MV-4-11 (cell line): ENCODE measurements around the gene NSL1.
"Not testable (repeated sequence)": the region's sequence is repeated elsewhere in the genome, so short reads cannot be mapped to it uniquely, and the experiment has no call there.

Experiments
- DNase-seq: peaks from one replicate; lab custom pipeline; 2025; lab: John Stamatoyannopoulos, UW

The NSL1 gene

DNA sequence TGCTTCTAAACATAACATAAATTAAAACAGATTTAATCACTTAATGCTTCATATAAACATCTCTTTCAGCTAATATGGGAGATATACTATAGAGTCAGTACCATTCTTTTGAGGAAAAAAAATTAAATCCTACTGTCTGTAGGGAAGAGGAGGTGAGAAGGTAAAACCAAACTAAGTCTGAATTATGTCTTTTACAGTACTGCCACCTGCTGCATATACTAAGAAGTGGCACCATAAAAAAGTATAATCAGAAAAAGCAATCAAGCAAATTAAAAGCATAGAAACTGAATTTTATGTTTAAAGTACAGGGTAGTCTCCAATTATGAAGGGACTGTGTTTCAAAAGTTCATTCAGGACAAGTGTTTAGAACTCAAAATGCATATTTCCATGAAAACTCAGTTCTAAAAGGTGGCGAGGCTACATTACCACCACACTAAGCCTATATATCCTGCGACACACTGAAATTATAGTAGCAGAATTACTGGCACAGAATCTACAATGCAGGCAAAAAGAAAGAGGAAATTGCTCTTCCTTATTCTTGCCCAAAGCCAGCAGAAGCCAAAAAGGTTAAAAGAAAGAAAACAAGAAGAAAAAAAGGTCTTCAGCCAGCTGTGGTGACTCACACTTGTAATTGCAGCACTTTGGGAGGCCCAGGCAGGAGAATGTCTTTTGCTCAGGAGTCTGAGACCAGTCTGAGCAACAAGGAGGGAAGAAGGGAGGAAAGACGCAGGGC is 9.0 kb downstream of the NSL1 start:
- DNase-seq, result peak; percentile 88

DNA sequence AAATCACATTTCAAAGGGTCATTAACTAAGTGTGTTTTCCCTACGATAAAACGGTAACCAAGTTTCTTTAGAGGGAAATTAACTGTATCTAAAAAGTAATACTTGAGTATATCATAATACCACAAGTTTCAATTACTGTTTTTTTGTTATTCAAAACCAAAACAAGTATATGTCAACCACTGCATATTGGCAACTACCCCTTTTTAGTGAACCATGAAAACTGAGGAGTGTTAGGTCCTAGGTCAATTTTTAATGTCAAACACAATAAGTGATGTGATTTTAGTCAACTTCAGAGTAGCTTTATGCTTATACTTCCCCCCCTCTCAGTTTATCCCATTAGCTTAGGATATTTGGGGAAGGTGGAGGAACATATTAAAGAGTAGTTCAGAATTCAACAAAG is 10.4 kb downstream of the NSL1 start:
- no peak for DNase-seq

DNA sequence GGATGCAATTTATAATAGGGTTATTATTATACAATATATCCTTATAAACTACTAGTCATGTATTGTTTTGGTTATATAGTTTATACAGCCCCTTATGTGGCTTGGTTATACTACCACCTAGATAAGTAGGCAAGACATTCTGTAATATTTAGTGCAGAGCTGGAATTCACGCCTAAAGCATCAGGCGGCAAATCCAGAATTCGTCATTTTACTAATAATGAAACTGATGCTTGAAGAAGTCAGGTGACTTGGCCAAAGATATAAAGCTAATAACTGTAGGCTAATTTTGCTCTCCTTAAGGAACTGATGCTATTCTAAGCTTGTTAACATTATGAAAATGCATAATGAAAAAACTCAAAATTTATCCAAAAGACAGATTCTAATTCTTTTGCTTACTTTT is 10.8 kb downstream of the NSL1 start:
- no peak for DNase-seq

DNA sequence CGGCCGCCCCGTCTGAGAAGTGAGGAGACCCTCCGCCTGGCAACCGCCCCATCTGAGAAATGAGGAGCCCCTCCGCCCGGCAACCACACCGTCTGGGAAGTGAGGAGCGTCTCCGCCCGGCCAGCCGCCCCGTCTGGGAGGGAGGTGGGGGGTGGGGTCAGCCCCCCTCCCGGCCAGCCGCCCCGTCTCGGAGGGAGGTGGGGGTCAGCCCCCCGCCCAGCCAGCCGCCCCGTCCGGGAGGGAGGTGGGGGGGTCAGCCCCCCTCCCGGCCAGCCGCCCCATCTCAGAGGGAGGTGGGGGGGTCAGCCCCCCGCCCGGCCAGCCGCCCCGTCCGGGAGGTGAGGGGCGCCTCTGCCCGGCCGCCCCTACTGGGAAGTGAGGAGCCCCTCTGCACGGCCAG is 12.5 kb downstream of the NSL1 start:
- not testable (repeated sequence) for DNase-seq

DNA sequence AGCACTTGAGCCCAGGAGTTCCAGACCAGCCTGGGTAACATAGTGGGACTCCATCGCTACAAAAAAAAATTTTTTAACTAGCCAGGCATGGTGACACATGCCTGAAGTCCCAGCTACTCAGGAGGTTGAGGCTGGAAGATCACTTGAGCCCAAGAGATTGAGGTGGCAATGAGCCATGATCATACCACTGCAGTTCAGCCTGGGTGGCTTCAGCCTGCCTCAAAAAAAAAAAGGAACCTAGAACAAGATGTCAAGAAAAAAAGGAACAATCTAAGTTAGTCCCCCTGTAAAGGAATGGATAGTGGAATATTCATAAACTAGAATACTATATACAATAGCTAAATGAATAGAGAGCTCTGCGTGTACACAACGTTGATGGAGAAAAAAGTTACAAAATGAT is 14.4 kb downstream of the NSL1 start:
- peak; percentile 53 for DNase-seq

DNA sequence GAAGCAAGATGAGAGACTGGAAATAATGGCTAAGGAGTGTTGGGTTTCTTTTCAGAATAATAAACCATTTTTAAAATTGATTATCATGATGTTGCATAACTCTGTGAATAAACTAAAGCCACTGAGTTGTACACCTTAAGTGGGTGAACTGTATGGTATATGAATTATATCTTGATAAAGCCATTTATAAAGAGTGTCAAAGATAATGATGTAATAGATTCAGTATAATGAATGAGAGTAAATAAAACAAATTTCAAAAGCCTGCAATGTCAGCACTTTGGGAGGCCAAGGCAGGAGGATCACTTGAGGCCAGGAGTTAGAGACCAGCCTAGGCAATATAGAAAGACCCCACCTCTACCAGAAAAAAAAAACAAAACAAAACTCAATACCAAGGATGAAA is 16.3 kb downstream of the NSL1 start:
- no peak for DNase-seq

DNA sequence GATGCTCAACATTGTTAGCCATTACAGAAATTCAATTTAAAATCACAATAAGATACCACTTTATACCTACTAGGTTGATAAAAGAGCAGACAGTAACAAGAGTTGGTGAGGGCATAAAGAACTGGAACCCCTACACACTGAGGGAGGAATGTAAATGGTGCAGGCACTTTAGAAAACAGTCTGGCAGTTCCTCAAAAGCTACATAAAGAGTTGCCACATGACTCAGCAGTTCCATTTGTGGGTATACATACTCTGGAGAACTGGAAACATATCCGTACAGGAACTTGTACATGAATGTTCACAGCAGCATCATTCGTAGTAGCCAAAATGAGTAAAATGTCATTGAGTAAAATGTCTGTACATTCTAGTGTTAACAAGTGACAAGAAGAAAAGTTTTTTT is 17.0 kb downstream of the NSL1 start:
- peak; percentile 95 for DNase-seq

DNA sequence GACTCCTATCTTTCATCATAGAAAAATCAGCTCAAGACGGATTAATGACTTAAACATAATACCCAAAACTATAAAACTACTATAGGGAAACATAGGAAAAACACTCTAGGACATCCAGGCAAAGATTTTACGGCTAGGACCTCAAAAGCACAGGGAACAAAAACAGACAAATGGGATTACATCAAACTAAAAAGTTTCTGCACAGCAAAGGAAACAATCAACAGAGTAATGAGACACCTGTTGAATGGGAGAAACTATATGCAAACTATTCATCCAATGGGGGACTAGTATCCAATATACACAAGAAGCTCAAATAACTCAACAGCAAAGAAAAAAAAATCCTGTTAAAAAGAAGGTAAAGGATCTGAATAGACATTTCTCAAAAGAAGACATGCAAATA is 18.6 kb downstream of the NSL1 start:
- DNase-seq, result no peak

DNA sequence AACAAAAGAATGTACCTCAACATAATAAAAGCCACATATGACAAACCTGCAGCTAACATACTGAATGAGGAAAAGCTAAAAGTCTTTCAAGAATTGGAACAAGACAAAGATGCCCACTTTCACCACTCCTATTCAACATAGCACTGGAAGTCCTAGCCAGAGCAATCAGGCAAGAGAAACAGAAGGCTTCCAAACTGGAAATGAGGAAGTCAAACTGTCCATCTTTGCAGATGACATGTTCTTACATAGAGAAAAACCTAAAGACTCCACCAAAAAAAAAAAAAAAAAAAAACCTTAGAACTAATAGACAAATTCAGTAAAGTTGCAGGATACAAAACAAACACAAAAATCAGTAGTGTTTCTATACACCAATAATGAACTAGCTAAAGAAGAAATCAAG is 20.2 kb downstream of the NSL1 start:
- peak; percentile 63 for DNase-seq

DNA sequence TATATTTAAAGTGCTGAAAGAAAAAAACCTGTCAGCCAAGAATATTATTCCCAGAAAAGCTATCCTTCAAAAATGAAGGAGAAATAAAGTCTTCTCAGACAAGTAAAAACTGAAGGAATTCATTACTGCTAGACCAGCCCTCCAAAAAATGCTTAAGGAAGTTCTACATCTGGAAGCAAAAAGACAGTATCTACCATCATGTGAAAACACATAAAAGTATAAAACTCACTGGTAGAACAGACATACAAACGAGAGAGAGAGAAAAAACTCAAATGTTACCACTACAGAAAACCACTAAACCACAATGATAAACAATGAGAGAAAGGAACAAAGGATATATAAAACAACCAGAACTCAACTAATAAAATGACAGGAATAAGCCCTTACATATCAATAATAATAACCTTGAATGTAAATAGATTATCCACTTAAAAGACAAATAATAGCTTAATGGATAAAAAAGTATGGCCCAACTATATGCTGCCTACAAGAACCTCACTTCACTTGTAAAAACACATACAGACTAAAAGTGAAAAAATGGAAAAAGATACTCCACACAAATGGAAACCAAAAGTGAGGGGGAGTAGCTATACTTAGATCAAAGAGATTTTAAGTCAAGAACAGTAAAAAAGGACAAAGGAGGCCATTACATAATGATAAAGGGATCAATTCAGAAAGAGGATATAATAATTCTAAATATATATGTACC is 22.0 kb downstream of the NSL1 start:
- no peak for DNase-seq

DNA sequence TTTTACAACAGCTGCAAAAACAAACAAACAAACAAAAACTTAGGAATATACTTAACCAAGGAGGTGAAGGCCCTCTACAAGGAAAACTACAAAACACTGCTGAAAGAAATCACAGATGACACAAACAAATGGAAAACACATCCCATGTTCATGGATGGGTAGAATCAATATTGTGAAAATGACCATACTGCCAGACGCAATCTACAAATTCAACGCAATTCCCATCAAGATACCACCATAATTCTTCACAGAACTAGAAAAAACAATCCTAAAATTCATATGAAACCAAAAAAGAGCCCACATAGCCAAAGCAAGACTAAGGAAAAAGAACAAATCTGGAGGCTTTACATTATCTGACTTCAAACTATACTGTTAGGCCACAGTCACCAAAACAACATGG is 24.8 kb downstream of the NSL1 start:
- DNase-seq, result not testable (repeated sequence)

DNA sequence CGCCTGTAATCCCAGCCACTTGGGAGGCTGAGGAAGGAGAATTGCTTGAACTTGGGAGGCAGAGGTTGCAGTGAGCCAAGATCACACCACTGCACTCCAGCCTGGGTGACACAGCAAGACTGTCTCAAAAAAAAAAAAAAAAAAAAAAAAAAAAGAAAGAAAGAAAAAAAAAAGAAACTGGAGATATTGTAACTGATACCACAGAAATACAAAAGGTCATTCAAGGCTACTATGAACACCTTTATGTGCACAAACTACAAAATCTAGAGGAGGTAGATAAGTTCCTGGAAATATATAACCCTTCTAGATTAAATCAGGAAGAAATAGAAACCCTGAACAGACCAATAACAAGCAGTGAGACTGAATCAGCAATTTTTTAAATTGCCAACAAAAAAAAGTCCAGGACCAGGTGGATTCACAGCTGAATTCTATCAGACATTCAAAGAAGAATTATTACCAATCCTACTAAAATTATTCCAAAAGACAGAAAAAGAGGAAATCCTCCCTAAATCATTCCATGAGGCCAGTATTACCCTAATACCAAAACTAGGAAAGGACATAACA is 26.8 kb downstream of the NSL1 start:
- DNase-seq, result not testable (repeated sequence)

DNA sequence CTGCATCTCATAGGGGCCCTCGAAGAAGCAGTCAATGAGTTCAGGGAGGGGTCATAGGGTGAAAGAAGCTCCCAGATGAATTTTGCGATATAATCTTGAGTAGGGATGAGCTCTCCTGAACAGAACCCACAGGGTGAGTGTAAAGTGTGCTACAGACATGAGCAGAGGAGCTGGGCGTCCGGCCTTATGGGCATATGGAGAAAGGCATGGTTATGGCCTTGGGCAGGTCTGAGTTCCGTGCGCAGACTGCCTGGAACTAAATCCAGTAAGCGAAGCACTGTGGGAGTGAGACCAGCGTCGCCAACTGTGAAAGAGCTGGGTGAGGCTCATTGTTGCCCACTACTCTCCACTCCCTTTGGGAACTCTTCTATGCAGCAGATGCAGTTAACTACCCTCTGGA is 28.7 kb downstream of the NSL1 start:
- no peak for DNase-seq

DNA sequence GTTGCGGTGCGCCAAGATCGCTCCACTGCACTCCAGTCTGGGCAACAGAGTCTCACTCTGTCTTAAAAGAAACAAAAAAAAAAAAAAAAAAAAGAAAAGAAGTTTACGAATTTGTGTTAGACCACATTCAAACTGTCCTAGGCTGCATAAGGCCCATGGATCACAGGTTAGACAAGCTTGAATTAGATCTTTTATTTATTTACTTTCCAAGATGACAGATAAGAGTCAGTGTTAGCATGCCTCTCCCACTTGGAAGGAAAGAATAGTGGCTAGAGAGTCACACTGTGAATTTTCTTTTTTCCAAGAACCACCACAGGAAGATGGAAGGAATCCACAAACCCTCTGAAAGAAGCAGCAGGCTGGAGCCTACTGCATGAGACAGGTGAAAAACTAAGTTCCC is 29.3 kb downstream of the NSL1 start:
- no peak for DNase-seq

DNA sequence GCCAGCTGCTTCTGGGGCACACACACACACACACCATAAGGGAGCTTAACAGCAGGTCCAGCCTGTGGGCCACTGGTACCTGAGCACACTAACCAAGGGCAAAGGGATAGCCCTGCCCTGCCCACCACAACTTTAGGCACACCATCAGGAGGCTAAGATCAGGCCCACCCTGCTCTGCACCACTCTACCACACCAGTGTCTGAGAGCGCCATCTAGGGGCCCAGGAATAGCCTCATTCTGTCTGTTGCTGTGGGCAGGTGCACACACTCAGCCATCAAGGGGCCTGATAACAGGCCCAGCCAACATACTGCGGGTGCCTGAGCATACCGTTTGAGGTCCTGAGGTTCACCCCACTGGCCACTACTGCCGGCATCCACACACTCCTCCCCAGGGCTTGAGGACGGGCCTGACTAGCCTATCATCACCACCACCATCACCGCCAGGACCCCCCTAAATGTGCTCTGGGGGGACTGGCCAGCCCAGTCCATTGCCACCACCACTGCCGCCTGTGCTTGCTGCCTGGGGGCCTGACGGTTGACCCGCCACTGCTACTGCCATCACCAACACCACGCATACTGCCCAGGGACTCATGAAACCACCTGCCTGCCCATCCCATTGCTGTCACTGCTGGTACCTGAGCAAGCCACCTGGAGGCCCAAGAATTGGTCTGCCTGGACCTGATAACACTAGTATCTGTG is 31.3 kb downstream of the NSL1 start:
- DNase-seq, result no peak

DNA sequence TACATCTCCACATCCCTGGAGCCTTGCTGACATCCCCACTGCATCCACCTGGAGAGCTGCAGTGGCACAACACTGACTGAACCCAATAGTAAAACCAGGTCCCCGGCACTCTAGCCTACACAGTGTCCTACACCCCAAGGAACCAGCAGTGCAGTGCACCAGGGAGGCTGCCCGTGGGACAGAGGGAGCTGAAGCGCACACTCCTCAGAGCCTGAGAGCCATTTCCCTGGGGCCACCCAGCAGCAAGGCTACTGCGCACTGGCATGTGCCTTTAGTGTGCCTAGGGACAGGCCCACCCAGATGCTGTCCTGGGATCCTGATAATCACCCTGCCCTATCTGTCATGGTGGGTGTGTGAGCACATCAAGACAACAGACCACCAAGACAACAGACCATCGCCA is 31.9 kb downstream of the NSL1 start:
- DNase-seq, result no peak

DNA sequence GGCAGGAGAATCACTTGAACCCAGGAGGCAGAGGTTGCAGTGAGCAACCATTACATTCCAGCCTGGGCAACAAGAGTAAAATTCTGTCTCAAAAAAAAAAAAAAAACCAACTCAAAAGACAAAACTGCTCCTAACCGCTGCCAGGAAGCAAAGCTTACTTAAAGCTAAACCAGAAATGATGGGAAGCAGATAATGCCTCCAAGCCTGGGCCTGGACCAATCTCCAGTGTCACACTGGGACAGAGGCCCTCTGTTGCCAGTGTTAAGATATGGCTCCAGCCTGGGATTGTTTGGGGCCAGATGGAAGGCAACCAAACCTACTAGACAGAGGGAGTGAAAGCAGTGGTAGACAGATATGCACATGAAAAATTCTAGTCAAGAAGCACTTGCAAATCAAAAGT is 36.9 kb downstream of the NSL1 start:
- no peak for DNase-seq

DNA sequence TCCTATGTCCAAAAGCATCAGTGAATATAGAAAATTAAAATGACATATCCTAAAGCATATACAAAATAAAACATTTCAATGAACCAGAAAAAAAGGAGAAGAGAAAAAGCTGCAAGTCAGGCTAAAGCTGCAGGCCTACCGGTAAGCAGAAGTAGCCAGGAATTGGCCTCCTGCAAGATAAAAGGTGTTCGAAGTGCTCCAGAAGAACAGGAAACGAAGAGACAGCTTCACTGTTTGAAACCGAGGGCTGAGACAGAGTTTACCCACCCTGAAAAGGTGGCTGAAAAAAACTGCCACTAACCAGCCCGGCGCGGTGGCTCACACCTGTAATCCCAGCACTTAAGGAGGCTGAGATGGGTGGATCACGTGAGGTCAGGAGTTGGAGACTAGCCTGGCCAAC is 37.4 kb downstream of the NSL1 start:
- peak; percentile 9 for DNase-seq

DNA sequence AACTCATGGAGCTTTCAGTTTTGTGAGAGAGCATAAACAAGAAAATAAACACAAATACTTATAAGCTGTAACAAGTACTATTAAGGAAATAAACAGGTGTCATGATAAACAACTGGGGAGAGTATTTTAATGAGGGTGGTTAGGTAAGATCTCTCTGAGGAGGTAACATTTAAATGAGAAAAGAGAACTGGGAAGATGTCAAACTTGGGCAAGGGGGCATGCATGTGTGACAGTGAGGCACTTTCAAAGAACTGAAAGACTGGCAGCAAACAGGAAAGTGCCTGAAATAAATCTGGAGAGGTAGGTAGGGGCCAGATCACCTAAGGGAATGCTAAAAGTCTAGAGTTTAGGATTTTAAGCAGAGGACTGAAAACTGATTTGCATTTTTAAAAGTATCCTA is 37.8 kb downstream of the NSL1 start:
- DNase-seq, result no peak

DNA sequence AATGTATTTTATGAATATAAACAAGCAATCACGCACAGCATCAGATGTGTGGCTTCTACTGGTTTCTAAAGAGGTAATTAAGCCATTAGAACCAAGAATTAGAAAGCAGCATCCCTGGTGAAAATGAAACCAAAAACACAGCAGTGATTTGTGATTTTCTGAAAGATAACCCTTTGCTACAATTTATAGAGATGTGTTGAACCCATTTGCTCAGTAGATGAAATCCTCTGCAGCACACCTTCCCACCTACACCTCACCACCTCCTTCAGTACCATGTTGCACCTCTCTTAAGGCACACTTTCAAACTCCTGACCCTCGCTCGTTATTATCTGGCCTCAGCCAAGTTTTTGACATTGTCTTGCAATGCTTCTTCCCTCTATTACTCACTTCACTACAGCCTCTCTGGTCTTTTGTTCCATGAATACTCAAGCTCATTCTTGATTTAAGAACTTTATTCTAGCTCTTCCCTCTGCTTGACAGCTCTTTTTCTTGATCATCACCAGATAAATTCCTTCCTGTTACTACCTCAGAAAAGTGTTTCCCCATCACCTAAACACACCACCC is 38.6 kb downstream of the NSL1 start:
- DNase-seq, result no peak

DNA sequence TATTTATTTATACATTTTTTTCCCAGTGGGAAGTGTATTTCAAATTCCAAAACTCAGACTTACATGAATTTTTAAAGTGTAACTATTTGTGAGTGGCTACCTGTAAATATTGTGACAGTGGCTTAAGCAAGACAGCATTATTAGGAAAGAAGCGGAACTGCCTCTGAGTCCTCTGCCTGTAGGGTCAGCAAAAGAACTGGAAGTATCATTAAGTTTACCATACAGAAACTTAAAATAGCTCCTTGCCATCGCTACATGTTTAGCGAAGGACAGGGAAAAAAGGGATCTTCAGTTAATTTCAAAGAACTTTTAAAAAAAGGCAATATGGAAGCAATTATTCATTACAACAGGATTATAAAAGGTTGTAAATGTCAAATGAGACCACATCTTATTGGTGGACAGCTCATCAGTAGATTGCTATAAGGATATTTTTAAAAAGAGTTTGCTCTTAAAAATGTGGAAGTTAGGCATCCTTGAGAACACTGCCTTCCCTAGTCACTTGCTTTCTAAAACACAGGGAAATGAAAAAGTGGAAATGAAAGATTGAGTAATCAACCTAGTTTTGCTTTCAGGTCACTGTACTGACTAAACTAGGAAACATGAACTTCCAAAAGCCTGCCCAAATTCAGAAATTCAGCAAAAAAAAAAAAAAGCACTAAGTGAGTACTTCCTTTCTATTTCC is 39.2 kb downstream of the NSL1 start:
- peak; percentile 95 for DNase-seq
